ENCODE results near the gene ENTPD8.

ENTPD8 gene

GRCh38 chr9:137398561-137399468, 42.3 kb downstream of the ENTPD8 start:
- H3K9me3 ChIP-seq (ENCODE audit: control insufficient read depth, insufficient read depth, low read length), result no peaks in the 10 kb centered on the region
- no peaks in the 10 kb centered on the region for H3K4me1 ChIP-seq (ENCODE audit: insufficient read depth, low read length)
- H3K36me3 ChIP-seq (ENCODE audit: insufficient read depth, low read length), result no peaks in the 10 kb centered on the region; the same call in 1 of the 2 replicates
- no peak overlapping the region for H3K9ac ChIP-seq (ENCODE audit: low read depth, low read length)

GRCh38 chr9:137397675-137398423, 43.3 kb downstream of the ENTPD8 start:
- Histone ChIP-seq H3K9me3 (ENCODE audit: control insufficient read depth, insufficient read depth, low read length) (no peaks in the 10 kb centered on the region), H3K9ac (ENCODE audit: low read depth, low read length) (no peak overlapping the region), H3K36me3 (ENCODE audit: insufficient read depth, low read length) (no peaks in the 10 kb centered on the region; the same call in 1 of the 2 replicates), H3K4me1 (ENCODE audit: insufficient read depth, low read length) (no peaks in the 10 kb centered on the region)

GRCh38 chr9:137396634-137397367, 44.4 kb downstream of the ENTPD8 start:
- Histone ChIP-seq H3K9me3 (ENCODE audit: control insufficient read depth, insufficient read depth, low read length) (no peaks in the 10 kb centered on the region), H3K36me3 (ENCODE audit: insufficient read depth, low read length) (no peaks in the 10 kb centered on the region; the same call in 1 of the 2 replicates), H3K9ac (ENCODE audit: low read depth, low read length) (no peak overlapping the region), H3K4me1 (ENCODE audit: insufficient read depth, low read length) (no peaks in the 10 kb centered on the region)

- no peaks in the 10 kb centered on the region; the same call in 1 of the 2 replicates for H3K36me3 ChIP-seq (ENCODE audit: insufficient read depth, low read length)
- H3K9me3 ChIP-seq (ENCODE audit: control insufficient read depth, insufficient read depth, low read length), result no peaks in the 10 kb centered on the region
- H3K4me1 ChIP-seq (ENCODE audit: insufficient read depth, low read length), result no peaks in the 10 kb centered on the region
- H3K9ac ChIP-seq (ENCODE audit: low read depth, low read length), result no peak overlapping the region
Measured at GRCh38 chr9:137396227-137396626, 44.9 kb downstream of the ENTPD8 start.

- Histone ChIP-seq H3K36me3 (ENCODE audit: insufficient read depth, low read length) (no peaks in the 10 kb centered on the region; the same call in 1 of the 2 replicates), H3K9me3 (ENCODE audit: control insufficient read depth, insufficient read depth, low read length) (no peaks in the 10 kb centered on the region), H3K4me1 (ENCODE audit: insufficient read depth, low read length) (no peaks in the 10 kb centered on the region), H3K9ac (ENCODE audit: low read depth, low read length) (no peak overlapping the region)
Measured at GRCh38 chr9:137395666-137396010, 45.5 kb downstream of the ENTPD8 start.

- H3K9me3 ChIP-seq (ENCODE audit: control insufficient read depth, insufficient read depth, low read length), result no peaks in the 10 kb centered on the region
- H3K36me3 ChIP-seq (ENCODE audit: insufficient read depth, low read length), result no peaks in the 10 kb centered on the region; the same call in 1 of the 2 replicates
- H3K4me1 ChIP-seq (ENCODE audit: insufficient read depth, low read length), result no peaks in the 10 kb centered on the region
- no peak overlapping the region for H3K9ac ChIP-seq (ENCODE audit: low read depth, low read length)
Measured at GRCh38 chr9:137394866-137395665, 46.1 kb downstream of the ENTPD8 start.

- no peak overlapping the region for H3K9ac ChIP-seq (ENCODE audit: low read depth, low read length)
- no peaks in the 10 kb centered on the region for H3K9me3 ChIP-seq (ENCODE audit: control insufficient read depth, insufficient read depth, low read length)
- H3K36me3 ChIP-seq (ENCODE audit: insufficient read depth, low read length), result no peaks in the 10 kb centered on the region; the same call in 1 of the 2 replicates
- H3K4me1 ChIP-seq (ENCODE audit: insufficient read depth, low read length), result no peaks in the 10 kb centered on the region
Measured at GRCh38 chr9:137393176-137394150, 47.7 kb downstream of the ENTPD8 start.

GRCh38 chr9:137392232-137393007, 48.7 kb downstream of the ENTPD8 start:
- no peaks in the 10 kb centered on the region; the same call in 1 of the 2 replicates for H3K36me3 ChIP-seq (ENCODE audit: insufficient read depth, low read length)
- no peak overlapping the region for H3K9ac ChIP-seq (ENCODE audit: low read depth, low read length)
- no peaks in the 10 kb centered on the region for H3K9me3 ChIP-seq (ENCODE audit: control insufficient read depth, insufficient read depth, low read length)
- H3K4me1 ChIP-seq (ENCODE audit: insufficient read depth, low read length), result no peaks in the 10 kb centered on the region

GRCh38 chr9:137391411-137391754, 49.8 kb downstream of the ENTPD8 start:
- no peaks in the 10 kb centered on the region for H3K4me1 ChIP-seq (ENCODE audit: insufficient read depth, low read length)
- no peaks in the 10 kb centered on the region for H3K9me3 ChIP-seq (ENCODE audit: control insufficient read depth, insufficient read depth, low read length)
- H3K36me3 ChIP-seq (ENCODE audit: insufficient read depth, low read length), result no peaks in the 10 kb centered on the region
- H3K9ac ChIP-seq (ENCODE audit: low read depth, low read length), result no peak overlapping the region

GRCh38 chr9:137390553-137391410, 50.4 kb downstream of the ENTPD8 start:
- Histone ChIP-seq H3K9ac (ENCODE audit: low read depth, low read length) (no peak overlapping the region), H3K36me3 (ENCODE audit: insufficient read depth, low read length) (no peaks in the 10 kb centered on the region), H3K4me1 (ENCODE audit: insufficient read depth, low read length) (no peaks in the 10 kb centered on the region), H3K9me3 (ENCODE audit: control insufficient read depth, insufficient read depth, low read length) (no peaks in the 10 kb centered on the region)

- Histone ChIP-seq H3K9me3 (ENCODE audit: control insufficient read depth, insufficient read depth, low read length) (no peaks in the 10 kb centered on the region), H3K4me1 (ENCODE audit: insufficient read depth, low read length) (no peaks in the 10 kb centered on the region), H3K9ac (ENCODE audit: low read depth, low read length) (no peak overlapping the region), H3K36me3 (ENCODE audit: insufficient read depth, low read length) (no peaks in the 10 kb centered on the region)
Measured at GRCh38 chr9:137389428-137389746, 51.8 kb downstream of the ENTPD8 start.
